ENCODE measurements around the gene BCAS4.

DNA sequence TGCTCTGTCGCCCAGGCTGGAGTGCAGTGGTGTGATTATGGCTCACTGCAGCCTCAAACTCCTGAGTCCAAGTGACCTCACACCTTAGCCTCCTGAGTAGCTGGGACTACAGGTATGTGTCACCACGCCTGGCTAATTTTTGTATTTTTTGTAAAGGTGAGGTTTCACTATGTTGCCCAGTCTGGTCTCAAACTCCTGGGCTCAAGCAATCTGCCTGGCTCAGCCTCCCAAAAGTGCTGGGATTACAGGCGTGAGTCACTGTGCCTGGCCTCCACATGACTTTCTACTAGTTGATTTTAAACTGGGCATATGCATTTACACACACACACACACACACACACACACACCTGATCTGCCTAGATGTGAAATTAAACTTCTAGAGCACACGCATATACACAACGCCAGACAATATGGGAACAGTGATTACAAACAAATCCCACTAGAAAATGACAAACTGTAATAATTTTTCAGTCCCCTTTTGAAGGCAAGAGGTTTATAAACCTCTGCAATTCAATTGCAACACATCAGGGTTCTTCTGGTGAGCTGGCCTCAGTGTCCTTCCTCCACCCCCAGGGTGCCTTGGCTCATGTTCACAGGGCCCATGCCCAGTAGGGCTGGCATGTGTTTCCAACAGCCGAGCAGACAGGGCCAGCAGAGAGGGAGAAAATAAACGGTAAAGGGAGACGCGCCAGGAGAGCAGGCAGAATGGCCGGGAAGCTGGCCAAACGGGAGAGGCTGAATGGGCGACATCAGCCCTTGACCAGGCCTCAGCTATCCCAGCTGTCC lies 32.2 kb upstream of the BCAS4 start:
- TF ChIP-seq, protein P1, sequence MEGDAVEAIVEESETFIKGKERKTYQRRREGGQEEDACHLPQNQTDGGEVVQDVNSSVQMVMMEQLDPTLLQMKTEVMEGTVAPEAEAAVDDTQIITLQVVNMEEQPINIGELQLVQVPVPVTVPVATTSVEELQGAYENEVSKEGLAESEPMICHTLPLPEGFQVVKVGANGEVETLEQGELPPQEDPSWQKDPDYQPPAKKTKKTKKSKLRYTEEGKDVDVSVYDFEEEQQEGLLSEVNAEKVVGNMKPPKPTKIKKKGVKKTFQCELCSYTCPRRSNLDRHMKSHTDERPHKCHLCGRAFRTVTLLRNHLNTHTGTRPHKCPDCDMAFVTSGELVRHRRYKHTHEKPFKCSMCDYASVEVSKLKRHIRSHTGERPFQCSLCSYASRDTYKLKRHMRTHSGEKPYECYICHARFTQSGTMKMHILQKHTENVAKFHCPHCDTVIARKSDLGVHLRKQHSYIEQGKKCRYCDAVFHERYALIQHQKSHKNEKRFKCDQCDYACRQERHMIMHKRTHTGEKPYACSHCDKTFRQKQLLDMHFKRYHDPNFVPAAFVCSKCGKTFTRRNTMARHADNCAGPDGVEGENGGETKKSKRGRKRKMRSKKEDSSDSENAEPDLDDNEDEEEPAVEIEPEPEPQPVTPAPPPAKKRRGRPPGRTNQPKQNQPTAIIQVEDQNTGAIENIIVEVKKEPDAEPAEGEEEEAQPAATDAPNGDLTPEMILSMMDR (conservative IDR thresholded peaks at IDR 0.05): no peak
- no peak for TF ChIP-seq EZH2 (IDR thresholded peaks at IDR 0.05; ENCODE audit: low read depth)

Data from PC-9 (cell line).